ENCODE results near the gene CTR9.

DNA sequence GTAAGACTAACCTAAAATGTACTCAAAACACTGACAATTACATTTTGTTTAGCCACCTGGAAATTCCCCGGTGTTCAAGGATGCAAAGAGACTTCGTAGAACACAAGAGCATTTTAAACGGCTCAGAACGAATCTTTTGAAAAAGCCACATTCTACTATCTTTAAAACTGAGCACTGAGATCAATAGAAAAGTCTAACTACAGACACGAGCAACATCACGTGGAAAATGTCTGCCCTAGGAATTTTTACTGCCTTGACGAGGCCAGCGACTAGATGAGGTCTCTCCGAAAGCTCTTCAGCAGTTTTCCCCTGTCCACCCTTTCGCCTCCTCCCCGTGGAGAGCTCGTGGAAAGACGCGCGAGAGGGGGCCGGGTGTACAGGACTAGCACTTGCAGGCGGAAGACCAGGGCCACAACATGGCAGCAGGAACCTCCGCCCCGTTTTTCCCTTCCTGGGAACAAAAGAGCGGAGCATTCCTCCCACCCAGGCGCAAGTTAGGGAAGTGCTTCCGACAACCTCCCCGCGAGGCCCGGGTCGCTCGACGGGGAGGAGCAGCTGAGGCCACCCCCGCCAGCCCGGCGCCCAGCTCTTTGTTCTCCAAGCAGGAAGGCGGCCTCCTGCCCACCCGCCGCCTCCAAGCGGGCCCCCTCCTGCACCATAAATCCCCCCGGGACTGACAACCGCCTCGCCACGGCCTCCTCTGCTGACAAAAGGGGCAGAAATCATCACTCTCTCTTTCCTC, 56.6 kb downstream of the CTR9 start:
- TF ChIP-seq, protein P1, sequence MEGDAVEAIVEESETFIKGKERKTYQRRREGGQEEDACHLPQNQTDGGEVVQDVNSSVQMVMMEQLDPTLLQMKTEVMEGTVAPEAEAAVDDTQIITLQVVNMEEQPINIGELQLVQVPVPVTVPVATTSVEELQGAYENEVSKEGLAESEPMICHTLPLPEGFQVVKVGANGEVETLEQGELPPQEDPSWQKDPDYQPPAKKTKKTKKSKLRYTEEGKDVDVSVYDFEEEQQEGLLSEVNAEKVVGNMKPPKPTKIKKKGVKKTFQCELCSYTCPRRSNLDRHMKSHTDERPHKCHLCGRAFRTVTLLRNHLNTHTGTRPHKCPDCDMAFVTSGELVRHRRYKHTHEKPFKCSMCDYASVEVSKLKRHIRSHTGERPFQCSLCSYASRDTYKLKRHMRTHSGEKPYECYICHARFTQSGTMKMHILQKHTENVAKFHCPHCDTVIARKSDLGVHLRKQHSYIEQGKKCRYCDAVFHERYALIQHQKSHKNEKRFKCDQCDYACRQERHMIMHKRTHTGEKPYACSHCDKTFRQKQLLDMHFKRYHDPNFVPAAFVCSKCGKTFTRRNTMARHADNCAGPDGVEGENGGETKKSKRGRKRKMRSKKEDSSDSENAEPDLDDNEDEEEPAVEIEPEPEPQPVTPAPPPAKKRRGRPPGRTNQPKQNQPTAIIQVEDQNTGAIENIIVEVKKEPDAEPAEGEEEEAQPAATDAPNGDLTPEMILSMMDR (IDR thresholded peaks at IDR 0.05), result no peak
- peak in 1 of 2 donors; percentile 47 for TF ChIP-seq POLR2A (IDR thresholded peaks at IDR 0.05)

Measured in adrenal gland (tissue), 5 donors.